Calu3 (cell line): ENCODE results near the gene C10orf143. TPM values are rescaled to one million over a fixed set of nuclear protein-coding genes. Genes with fewer than 3 reads are reported as not detected.
"Not testable (repeated sequence)": the region's sequence is repeated elsewhere in the genome, so short reads cannot be mapped to it uniquely, and the experiment has no call there.

ENCODE experiments used
- BruUV-seq: library from RNA; stranded (reverse); fragments of 400-500 nt; replicated peaks from 2 replicates; lab custom pipeline; 2021; lab: Mats Ljungman, UMichigan
- CTCF ChIA-PET: fragments of 300-600 bp; sonication (Branson Sonifier 250); formaldehyde crosslinking; loops from one replicate; lab custom pipeline; 2022; ENCODE audit warnings: antibody characterized with exemption; lab: Charles Lee
- DNase-seq: peaks from one replicate; pipeline ENCODE4 v3.0.0; 2022
- H3K27ac Mint-ChIP-seq: one replicate; pipeline ENCODE4 v1.8.0; 2022; ENCODE audit warnings: mixed read lengths; ENCODE audit not compliant: unreplicated experiment
- H3K27me3 Mint-ChIP-seq: one replicate; pipeline ENCODE4 v1.8.0; 2022; ENCODE audit warnings: mixed read lengths; ENCODE audit not compliant: unreplicated experiment
- H3K36me3 Mint-ChIP-seq: one replicate; pipeline ENCODE4 v1.8.0; 2022; ENCODE audit warnings: mild to moderate bottlenecking, moderate library complexity, mixed read lengths; ENCODE audit not compliant: insufficient read depth, unreplicated experiment
- H3K4me1 Mint-ChIP-seq: one replicate; pipeline ENCODE4 v1.8.0; 2022; ENCODE audit warnings: mild to moderate bottlenecking, low read depth, mixed read lengths; ENCODE audit not compliant: unreplicated experiment
- H3K4me3 Mint-ChIP-seq: one replicate; pipeline ENCODE4 v1.8.0; 2022; ENCODE audit warnings: mild to moderate bottlenecking, low read depth, moderate library complexity, mixed read lengths; ENCODE audit not compliant: unreplicated experiment
- H3K9me3 Mint-ChIP-seq: one replicate; pipeline ENCODE4 v1.8.0; 2022; ENCODE audit warnings: low read depth, mixed read lengths; ENCODE audit not compliant: unreplicated experiment
- CTCF ChIP-seq: fragments of 200-600 bp; IDR thresholded peaks from one replicate; pipeline ENCODE4 v1.8.0; 2022; ENCODE audit warnings: antibody characterized with exemption; ENCODE audit not compliant: unreplicated experiment
- intact Hi-C: fragments of 100-400 bp; cut with micrococcal nuclease; formaldehyde crosslinking; loops from one replicate; pipeline ENCODE4 v1.10.0; 2022; ENCODE audit not compliant: unreplicated experiment
- total RNA-seq: library from RNA; stranded (reverse); gene quantifications from 2 replicates; pipeline ENCODE4 v1.2.3, GENCODE V29; 2022

C10orf143 gene
- total RNA-seq, 1 experiment from 2014 or later: 0.50 TPM

GRCh38 chr10:130025326-130025725 lies 85.3 kb downstream of the C10orf143 start:
- no TSS peak for BruUV-seq
- no peak overlapping the region for H3K4me3 Mint-ChIP-seq
- CTCF ChIA-PET: no interaction called here
- H3K9me3 Mint-ChIP-seq: peaks cover 5% of the 10 kb centered on the region
- H3K27ac Mint-ChIP-seq: no peak overlapping the region
- intact Hi-C loops: no loop called here
- no peak for TF ChIP-seq CTCF
- DNase-seq: no peak
- H3K4me1 Mint-ChIP-seq: no peaks in the 10 kb centered on the region
- no peaks in the 10 kb centered on the region for H3K27me3 Mint-ChIP-seq
- no peaks in the 10 kb centered on the region for H3K36me3 Mint-ChIP-seq

GRCh38 chr10:130024779-130025325 lies 85.8 kb downstream of the C10orf143 start:
- BruUV-seq: no TSS peak
- Mint-ChIP-seq H3K36me3 (no peaks in the 10 kb centered on the region), H3K27ac (no peak overlapping the region), H3K4me3 (no peak overlapping the region), H3K4me1 (no peaks in the 10 kb centered on the region), H3K27me3 (no peaks in the 10 kb centered on the region), H3K9me3 (peaks cover 4% of the 10 kb centered on the region)
- CTCF ChIA-PET: no interaction called here
- TF ChIP-seq CTCF: no peak
- no peak for DNase-seq
- intact Hi-C loops: no loop called here

- H3K4me3 Mint-ChIP-seq, BruUV-seq, H3K36me3 Mint-ChIP-seq, H3K9me3 Mint-ChIP-seq, CTCF ChIA-PET, intact Hi-C loops, DNase-seq, H3K4me1 Mint-ChIP-seq, H3K27ac Mint-ChIP-seq, H3K27me3 Mint-ChIP-seq: not testable (repeated sequence)
Measured at GRCh38 chr10:130024326-130024725, 86.3 kb downstream of the C10orf143 start.

- DNase-seq: no peak
- Mint-ChIP-seq H3K27me3 (no peaks in the 10 kb centered on the region), H3K4me3 (no peak overlapping the region), H3K9me3 (peaks cover 2% of the 10 kb centered on the region), H3K27ac (no peak overlapping the region), H3K4me1 (no peaks in the 10 kb centered on the region), H3K36me3 (no peaks in the 10 kb centered on the region)
- no TSS peak for BruUV-seq
- intact Hi-C loops: no loop called here
- CTCF ChIA-PET: no interaction called here
- TF ChIP-seq CTCF: no peak
Measured at GRCh38 chr10:130023454-130024230, 87.0 kb downstream of the C10orf143 start.
